ENCODE results near the gene GPC6. TPM values are rescaled to one million over a fixed set of nuclear protein-coding genes. Genes with fewer than 3 reads are reported as not detected.
"Not testable (repeated sequence)": the region's sequence is repeated elsewhere in the genome, so short reads cannot be mapped to it uniquely, and the experiment has no call there.

Gene GPC6
- total RNA-seq, 1 experiment from 2014 or later = not detected

DNA sequence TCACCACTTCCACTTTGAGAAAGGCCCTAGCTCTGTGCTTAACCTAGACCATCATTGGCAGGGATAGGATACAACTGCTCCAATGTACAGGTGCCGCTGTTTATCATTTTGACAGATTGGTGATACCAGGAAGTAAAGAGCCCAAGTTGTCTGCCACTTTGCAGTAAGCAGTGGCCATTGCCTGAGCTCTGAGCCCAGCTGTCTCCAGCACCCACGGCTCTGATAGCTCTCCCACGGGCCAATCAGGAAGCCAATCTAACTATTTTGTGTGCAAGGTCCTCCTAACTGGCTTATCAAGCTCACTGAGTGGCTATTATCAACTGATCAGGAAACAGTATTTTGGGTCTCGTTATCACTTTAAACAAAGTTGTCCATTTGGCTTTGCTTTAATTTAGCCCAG lies 1071.7 kb downstream of the GPC6 start:
- TF ChIP-seq, protein P1, sequence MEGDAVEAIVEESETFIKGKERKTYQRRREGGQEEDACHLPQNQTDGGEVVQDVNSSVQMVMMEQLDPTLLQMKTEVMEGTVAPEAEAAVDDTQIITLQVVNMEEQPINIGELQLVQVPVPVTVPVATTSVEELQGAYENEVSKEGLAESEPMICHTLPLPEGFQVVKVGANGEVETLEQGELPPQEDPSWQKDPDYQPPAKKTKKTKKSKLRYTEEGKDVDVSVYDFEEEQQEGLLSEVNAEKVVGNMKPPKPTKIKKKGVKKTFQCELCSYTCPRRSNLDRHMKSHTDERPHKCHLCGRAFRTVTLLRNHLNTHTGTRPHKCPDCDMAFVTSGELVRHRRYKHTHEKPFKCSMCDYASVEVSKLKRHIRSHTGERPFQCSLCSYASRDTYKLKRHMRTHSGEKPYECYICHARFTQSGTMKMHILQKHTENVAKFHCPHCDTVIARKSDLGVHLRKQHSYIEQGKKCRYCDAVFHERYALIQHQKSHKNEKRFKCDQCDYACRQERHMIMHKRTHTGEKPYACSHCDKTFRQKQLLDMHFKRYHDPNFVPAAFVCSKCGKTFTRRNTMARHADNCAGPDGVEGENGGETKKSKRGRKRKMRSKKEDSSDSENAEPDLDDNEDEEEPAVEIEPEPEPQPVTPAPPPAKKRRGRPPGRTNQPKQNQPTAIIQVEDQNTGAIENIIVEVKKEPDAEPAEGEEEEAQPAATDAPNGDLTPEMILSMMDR (IDR thresholded peaks at IDR 0.05; ENCODE audit: unreplicated experiment) = no peak
- BruUV-seq (replicated peaks) = no TSS peak
- Mint-ChIP-seq H3K4me3 (ENCODE audit: low read depth, unreplicated experiment) (no peak overlapping the region), H3K4me1 (ENCODE audit: low read depth, unreplicated experiment) (no peaks in the 10 kb centered on the region), H3K27ac (ENCODE audit: unreplicated experiment) (no peak overlapping the region), H3K9me3 (ENCODE audit: low read depth, unreplicated experiment) (no peaks in the 10 kb centered on the region), H3K27me3 (ENCODE audit: unreplicated experiment) (no peaks in the 10 kb centered on the region), H3K36me3 (ENCODE audit: insufficient read depth, unreplicated experiment) (no peaks in the 10 kb centered on the region)
- no peak for DNase-seq
- CTCF ChIA-PET = no interaction called here
- intact Hi-C loops (cut with micrococcal nuclease; ENCODE audit: unreplicated experiment) = no loop called here

DNA sequence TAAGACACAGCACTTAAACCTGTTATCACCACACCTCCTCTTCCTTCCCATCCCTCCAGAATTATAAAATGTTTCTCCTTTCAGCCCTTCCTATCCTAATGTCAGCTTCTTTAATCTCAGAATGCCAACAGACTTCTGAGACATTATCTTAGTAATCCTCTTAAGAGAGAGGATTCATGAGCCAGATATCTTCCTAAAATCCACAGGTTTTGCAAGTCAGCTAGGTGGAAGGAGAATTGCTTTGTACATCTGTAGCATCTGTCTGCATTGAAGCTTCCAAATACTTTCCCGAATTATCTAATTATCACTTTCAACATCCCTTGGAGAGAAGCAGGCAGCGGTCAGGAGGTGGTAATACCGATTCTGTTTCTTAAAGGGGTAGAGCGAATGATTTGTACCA lies 1073.8 kb downstream of the GPC6 start:
- Mint-ChIP-seq H3K27me3 (ENCODE audit: unreplicated experiment) (no peaks in the 10 kb centered on the region), H3K9me3 (ENCODE audit: low read depth, unreplicated experiment) (no peaks in the 10 kb centered on the region), H3K4me3 (ENCODE audit: low read depth, unreplicated experiment) (no peak overlapping the region), H3K36me3 (ENCODE audit: insufficient read depth, unreplicated experiment) (no peaks in the 10 kb centered on the region), H3K27ac (ENCODE audit: unreplicated experiment) (no peak overlapping the region), H3K4me1 (ENCODE audit: low read depth, unreplicated experiment) (no peaks in the 10 kb centered on the region)
- TF ChIP-seq, protein P1 (IDR thresholded peaks at IDR 0.05; ENCODE audit: unreplicated experiment) = no peak
- intact Hi-C loops (cut with micrococcal nuclease; ENCODE audit: unreplicated experiment) = loop anchor here (5.0 kb wide), 1 partner anchor 197 kb away; no protein-coding TSS in a partner anchor
- DNase-seq = no peak
- no TSS peak for BruUV-seq (replicated peaks)
- CTCF ChIA-PET = no interaction called here

DNA sequence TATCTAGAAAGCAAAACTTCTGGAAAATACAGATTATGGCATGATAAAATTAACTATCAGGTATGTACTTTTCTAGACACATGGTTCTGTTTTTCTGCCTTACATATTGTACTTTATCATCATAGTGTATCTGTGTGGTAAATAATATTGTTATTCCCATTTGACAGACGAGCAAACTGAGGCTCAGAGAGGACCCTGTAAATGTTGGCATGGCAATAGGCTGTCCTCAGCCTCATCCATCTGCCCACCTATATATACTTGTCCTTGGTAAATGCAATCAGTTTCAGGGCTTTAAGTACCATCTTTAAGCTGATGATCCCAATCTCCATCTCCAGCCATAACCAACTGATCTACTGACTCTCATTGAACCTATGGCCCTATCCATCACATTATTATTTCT lies 1074.9 kb downstream of the GPC6 start:
- Mint-ChIP-seq H3K4me3 (ENCODE audit: low read depth, unreplicated experiment) (no peak overlapping the region), H3K4me1 (ENCODE audit: low read depth, unreplicated experiment) (no peaks in the 10 kb centered on the region), H3K27me3 (ENCODE audit: unreplicated experiment) (no peaks in the 10 kb centered on the region), H3K27ac (ENCODE audit: unreplicated experiment) (no peak overlapping the region), H3K36me3 (ENCODE audit: insufficient read depth, unreplicated experiment) (no peaks in the 10 kb centered on the region), H3K9me3 (ENCODE audit: low read depth, unreplicated experiment) (no peaks in the 10 kb centered on the region)
- intact Hi-C loops (cut with micrococcal nuclease; ENCODE audit: unreplicated experiment) = loop anchor here (5.0 kb wide), 1 partner anchor 196 kb away; no protein-coding TSS in a partner anchor
- no TSS peak for BruUV-seq (replicated peaks)
- no peak for DNase-seq
- TF ChIP-seq, protein P1 (IDR thresholded peaks at IDR 0.05; ENCODE audit: unreplicated experiment) = no peak
- CTCF ChIA-PET = no interaction called here

DNA sequence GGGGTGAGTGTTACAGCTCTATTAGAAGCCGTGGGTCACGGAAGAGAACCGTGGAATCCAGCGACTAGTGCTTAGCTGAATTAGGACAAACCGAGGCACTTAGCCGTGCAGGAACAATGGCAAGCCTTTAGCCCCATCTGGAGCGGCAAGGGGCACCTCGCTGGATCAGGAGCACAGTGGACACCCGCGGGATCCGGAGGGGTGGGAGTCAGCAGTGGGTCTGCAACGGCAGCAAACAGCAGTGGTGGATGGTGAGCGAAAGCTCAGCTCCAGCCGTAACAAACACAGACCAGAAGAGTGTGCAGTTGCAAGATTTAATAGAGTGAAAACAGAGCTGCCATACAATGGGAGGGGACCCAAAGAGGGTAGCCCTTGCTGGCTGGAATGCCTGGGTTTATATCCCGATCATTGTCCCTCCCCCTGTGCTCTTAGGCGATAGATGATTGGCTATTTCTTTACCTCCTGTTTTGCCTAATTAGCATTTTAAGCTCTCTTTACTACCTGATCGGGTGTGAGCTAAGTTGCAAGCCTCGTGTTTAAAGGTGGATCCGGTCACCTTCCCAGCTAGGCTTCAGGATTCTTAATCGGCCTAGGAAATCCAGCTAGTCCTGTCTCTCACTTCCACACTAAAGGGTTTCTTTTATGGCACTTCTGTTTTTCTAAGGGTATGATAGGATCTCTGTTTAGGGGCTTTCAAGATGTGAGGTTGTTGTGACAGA lies 1076.4 kb downstream of the GPC6 start:
- H3K4me1 Mint-ChIP-seq (ENCODE audit: low read depth, unreplicated experiment); DNase-seq; H3K27ac Mint-ChIP-seq (ENCODE audit: unreplicated experiment); H3K36me3 Mint-ChIP-seq (ENCODE audit: insufficient read depth, unreplicated experiment); CTCF ChIA-PET; H3K27me3 Mint-ChIP-seq (ENCODE audit: unreplicated experiment); H3K9me3 Mint-ChIP-seq (ENCODE audit: low read depth, unreplicated experiment); BruUV-seq (replicated peaks); H3K4me3 Mint-ChIP-seq (ENCODE audit: low read depth, unreplicated experiment): not testable (repeated sequence)
- intact Hi-C loops (cut with micrococcal nuclease; ENCODE audit: unreplicated experiment) = loop anchor here (5.0 kb wide), 1 partner anchor 194 kb away; no protein-coding TSS in a partner anchor

DNA sequence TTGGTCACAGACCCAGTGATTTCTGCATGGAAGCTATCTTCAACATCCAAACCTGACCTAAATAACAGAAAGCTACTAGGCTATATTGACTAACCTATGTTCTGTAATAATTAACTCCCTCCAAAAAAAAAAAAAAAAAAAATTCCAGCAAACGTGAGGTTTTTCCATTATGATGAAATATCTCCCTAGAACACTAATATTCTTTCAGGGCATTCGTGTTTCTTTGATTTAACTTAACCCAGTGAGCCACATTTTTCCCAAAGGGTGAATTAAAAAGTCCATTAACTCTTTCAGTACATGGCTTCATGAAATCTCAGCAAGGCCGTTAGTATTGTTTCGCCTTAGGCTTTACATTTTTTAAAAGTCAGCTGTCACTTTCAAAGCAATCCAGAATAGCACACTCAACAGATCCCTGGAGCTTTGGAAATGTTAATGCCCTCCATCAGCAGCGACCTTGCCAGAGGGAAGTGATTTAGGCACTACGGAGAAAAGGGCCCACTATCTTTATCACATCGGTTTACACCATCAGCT lies 1077.1 kb downstream of the GPC6 start:
- no peaks in the 10 kb centered on the region for H3K4me1 Mint-ChIP-seq (ENCODE audit: low read depth, unreplicated experiment)
- no TSS peak for BruUV-seq (replicated peaks)
- H3K27me3 Mint-ChIP-seq (ENCODE audit: unreplicated experiment) = no peaks in the 10 kb centered on the region
- CTCF ChIA-PET = no interaction called here
- no peak overlapping the region for H3K27ac Mint-ChIP-seq (ENCODE audit: unreplicated experiment)
- H3K4me3 Mint-ChIP-seq (ENCODE audit: low read depth, unreplicated experiment) = no peak overlapping the region
- H3K36me3 Mint-ChIP-seq (ENCODE audit: insufficient read depth, unreplicated experiment) = no peaks in the 10 kb centered on the region
- intact Hi-C loops (cut with micrococcal nuclease; ENCODE audit: unreplicated experiment) = loop anchor here (5.0 kb wide), 1 partner anchor 194 kb away; no protein-coding TSS in a partner anchor
- no peak for DNase-seq
- TF ChIP-seq, protein P1 (IDR thresholded peaks at IDR 0.05; ENCODE audit: unreplicated experiment) = no peak
- no peaks in the 10 kb centered on the region for H3K9me3 Mint-ChIP-seq (ENCODE audit: low read depth, unreplicated experiment)

Data from Calu3 (cell line).